GM21526 (cell line): ENCODE data around the gene EPB41L1.

Experiments
- ATAC-seq: cut with Tn5 transposase; IDR thresholded peaks from one replicate; pipeline ENCODE4 v1.9.1; 2021; ENCODE audit warnings: moderate library complexity; ENCODE audit not compliant: unreplicated experiment, low FRiP score

Gene EPB41L1

DNA sequence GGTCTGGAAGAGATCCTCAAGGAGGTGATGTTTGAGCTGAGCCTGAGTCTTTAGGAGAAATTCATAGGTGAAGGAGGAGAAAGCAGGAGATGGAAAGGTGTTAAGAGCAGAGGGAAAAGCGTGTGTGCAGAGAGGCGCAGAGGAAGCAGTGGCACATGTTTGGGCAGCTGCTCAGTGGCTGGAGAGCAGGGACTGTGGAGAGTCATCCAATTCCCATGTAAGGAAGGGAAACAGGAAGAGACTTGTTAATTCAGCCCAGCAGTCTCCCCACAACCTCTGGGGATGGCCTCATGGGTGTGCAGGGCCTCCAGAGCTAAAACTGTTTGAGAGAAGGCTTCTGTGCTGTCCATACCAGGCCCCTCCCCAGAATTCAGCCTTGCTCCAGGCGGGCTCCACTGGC lies 98.0 kb downstream of the EPB41L1 start:
- ATAC-seq, result no peak

DNA sequence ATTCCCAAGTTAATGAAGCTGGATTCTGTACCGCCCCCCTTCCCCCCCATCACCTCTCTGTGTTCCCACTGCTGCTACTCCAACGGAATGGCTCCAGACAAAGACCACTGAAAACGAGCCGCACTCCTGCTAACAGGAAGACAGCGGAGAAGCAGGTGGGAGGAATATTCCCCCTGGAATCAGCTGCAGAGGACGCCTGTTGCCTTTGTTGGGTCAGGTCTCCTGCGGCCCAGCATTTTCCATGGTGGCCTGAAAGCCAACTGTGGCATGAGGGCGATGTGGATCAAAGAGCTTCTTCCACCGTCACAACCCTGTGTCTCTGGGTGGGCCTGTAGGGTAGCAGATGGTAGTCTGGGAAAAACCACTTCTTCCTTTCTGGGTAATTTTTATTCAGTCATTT lies 98.5 kb downstream of the EPB41L1 start:
- no peak for ATAC-seq

DNA sequence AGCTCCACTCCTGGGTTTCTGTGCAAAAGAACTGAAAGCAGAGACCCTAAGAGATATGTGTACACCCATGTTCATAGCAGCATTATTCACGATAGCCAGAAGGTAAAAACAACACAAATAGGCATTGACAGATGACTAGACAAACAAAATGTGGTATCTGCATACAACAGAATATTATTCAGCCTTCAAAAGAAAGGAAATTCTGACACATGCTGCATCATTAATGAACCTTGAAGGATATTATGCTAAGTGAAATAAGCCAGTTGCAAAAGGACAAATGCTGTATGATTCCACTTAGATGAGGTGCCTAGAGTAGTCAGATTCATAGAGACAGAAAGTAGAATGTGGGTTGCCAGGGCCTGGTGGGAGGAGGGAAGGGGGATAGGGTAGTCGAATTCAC lies 99.5 kb downstream of the EPB41L1 start:
- ATAC-seq, result no peak

DNA sequence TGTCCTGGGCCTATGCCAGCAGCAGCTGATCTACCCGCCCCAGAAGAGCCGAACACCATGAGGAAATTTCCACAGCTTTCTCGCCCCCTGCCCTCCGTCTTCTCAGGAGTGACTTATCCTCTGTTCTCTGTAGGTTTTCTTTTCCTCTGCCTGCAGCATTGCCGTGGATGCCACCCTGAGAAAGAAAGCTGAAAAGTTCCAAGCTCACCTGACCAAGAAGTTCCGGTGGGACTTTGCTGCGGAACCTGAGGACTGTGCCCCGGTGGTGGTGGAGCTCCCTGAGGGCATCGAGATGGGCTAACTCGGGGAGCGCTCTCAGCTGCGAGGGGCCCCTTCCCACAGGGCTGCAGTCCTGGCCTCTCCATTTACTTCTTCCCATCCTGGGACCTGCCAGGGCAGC lies 100.9 kb downstream of the EPB41L1 start:
- no peak for ATAC-seq

DNA sequence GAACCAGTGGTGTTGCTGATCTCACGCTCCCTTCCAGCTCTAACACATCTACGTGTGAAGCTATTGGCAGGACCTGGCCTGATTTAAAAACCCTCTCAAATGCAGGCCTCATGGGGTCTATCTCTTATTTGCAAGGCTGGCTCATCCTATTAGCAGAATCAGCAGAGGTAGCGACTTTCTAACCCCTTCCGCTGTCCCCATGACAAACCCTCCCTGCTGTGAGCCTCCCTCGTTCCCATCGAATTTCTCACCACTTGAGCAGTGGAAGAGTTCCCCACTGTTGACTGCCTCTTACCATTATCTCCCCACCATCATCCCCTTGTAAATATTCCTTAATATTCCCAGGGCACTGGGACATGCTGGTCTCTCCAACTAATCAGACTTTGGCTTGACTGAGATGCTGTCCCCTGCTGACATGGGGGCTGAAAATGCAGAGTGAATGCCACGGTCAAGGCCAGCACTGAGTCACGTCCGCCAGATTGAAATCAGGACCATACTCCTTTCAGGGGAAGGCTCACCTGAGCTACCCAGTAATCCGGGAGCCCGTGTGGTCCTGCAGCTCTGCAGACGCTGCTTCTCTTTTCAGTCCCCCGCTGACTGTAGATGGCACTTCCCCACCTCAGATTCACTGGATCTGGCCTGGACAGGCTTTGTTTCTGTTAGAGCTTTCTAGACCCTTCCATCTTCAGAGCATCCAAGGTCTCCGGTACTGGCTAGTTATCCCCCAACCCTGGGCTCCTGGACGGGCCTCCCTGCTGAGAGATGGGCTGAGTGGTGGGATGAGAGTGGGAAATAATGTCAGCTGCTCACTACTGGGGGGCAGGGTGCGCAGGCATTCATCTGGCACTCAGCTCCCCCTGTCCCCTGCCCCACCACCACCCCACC lies 104.9 kb downstream of the EPB41L1 start:
- ATAC-seq, result no peak

DNA sequence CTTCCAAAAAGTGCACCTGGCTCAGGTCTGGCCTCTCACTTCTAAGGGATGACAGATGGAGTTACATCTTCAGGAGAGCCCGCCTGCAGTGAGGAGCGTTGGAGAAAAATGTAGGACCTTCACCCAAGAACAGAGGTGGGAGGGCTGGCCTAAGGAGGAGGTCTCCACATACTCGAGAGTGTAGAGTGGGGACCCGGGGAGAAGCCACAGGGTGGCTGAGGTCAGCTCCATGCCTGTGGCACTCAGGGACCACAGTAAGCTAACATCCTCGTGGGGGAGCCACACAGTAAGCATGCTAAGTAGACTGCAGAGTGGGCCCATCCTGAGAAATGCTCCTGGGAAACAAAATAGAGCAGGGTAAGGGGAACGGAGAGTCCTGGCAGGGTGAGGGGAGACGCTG lies 105.8 kb downstream of the EPB41L1 start:
- no peak for ATAC-seq

DNA sequence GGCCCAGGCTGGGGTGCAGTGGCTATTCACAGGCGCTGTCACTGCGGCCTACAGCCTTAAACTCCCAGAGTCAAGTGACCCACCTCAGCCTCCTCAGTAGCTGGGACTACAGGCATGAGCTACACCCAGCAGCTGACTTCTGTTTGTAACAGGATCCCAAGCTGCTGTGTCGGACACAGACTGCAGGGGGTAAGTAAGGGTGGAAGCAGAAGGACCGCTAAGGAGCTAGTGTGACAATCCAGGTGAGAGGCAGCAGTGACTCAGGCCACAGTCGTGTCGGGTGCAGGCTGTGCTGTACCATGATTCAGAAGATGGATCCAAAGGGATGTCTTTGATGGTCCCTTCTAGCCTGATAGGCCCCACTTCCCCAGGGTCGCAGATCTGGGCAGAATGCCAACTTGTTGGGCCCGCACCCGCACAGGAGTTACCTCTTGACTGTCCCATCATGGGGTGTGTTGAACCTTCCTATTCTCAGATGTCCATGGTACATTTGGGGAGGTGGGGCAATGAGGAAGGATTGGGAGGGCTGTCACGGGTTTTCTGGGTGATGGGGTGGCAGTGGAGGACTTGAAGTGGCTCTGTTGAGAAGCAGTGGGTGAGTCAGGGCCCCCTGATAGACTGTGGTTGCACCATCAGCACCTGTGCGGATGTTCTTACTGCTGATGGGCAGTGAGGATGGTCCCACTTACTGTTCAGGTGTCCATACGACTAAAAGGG lies 107.0 kb downstream of the EPB41L1 start:
- no peak for ATAC-seq

DNA sequence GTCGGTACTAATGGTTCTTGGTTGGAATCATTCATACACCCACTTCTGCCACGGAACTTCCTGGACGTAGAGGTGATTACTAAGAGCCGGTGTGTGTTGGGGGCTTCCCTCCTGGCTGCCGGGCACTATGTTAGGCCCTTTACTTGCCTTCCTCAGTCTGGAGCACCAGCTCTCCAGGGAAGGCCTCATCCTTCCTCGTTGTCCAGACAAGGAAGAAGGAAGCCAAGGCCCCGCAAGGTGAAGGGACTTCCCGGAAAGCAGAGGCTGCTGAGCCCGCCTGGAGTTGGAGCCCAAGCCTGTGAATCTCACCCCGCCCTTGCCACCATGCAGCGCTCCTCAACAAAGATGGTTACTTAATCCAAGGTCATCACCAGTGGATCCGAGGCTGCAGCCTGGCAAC lies 107.9 kb downstream of the EPB41L1 start:
- ATAC-seq, result no peak

DNA sequence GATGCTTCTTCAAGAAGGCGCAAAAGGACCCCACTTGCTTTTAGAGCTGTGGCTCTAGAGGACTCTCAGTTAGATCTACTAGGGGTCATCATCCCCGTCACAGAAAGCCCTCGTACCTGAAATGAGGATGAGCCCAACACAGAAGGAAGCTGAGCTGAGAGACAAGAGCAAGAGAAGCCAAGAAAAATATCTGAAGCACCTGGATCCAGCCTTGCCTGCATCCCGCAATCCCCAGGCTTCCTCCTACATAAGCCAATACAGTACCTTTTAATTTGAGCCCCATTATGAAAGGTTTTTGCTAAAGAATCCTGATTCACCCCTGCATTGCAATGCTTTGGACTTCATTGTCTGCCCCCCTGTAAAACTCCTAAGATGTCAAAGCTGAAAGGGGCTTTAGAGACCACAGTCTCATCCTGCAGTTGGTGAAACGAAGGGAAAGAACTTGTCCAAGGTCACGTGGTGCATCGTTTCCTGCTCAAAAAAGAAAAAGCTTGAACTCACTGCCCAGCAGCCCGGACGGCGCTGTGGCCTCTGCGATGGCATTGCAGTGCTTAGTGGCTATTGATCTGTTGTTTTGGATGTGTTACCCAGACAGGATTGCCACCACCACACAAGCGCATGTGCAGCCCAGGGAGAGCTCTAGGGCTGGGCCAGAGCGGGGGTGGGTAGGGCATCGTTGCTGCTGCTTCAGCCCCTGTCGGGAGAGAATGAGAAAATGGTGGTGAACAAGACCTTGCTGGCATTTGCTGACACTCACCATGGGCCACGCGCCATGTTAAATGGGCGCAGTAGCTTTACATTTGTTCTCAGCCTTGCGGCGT lies 110.1 kb downstream of the EPB41L1 start:
- ATAC-seq, result no peak

DNA sequence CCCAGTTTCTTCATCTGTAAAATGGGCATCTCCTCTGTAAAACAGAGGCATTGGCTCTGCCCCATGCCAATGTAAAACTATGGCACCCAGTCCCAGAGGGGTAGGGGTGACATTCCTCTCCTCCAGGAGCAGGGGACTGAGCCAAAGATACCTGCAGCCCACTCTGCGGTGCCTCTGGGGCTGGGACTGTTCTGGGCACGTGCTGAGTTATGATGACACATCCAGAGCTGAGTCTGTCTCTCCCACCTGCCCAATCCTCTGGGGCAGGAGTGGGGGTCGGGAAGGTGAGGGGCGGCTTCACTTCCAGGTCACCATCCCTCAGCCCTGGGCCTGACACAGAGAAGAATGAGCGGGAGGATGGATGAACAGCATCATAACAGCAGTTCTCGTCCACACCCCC lies 111.6 kb downstream of the EPB41L1 start:
- no peak for ATAC-seq

DNA sequence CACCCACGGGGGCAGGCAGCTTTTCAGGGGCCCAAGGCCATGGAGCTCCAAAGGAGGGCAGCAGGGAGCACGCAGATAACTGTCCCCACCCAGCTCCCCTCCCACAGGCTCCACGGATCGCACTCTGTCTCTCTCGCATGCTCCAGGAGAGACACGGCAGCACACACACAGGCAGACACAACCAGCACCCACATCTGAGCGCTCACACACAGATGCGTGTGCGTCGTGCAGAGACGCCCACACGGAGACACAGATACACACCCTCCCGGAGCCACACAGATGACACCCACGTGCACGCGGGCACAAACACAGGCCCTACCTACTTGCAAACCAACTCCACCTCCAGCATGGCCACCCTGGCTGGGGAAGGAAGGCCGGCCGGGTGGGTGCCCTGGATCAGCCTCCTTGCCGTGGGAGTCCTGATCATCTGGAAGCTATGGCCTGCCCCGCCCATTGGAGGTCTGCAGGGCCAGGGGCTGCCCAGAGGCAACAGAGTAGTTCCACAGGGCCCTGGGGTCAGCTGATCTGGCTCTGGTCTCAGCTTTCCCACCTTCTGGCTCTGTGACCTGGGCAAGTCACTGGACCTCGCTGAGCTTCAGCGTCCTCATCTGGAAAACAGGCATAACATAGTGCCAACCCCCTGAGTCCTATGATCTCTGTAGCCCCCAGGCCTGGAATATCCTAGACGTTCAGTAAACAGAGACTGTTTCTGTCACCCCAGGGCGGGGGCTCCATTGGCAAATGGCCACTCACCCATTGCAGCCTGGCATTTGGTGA lies 113.3 kb downstream of the EPB41L1 start:
- no peak for ATAC-seq

DNA sequence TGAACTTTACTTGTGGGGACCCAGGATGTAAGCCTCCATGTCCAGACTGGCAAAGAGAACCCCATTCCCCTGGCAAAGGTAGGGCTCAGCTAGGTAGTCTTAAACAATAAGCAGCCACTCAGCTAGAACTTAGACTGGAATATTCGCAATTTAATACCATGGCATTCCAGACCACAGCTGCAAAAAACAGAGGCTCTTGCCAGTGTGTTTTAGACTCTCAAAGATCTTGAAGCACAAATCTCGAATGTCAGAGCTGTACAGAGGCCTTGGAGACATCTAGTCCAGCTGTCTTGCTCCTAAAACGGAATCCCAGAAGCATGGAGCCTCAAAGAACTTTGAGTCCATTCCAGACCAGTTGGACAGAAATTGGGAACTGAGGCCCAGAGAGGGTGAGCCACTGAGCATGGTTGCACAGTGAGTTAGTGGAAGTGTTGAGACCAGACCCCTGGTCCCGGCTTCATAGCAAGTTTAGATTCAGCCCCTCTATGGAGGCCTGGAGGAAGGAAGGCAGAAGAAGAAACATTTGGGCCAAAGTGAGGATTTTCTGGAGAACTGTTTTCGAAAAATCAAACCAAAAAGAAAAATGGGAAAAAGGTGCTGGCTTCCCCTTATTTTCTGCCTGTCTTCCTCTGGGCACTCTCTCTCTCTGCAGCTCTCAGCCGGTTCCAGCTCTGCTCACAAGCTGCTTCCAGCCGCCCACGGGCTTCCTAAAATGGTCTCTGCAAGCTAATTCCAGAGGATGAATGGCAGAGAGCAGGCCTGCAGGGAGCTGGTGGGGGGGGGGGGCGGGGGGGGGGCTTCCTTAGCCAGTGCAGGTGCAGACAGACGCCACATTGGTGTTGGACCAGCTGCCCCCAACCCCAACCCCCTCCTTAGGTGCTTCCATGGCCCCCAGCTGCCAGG lies 114.2 kb downstream of the EPB41L1 start:
- no peak for ATAC-seq

DNA sequence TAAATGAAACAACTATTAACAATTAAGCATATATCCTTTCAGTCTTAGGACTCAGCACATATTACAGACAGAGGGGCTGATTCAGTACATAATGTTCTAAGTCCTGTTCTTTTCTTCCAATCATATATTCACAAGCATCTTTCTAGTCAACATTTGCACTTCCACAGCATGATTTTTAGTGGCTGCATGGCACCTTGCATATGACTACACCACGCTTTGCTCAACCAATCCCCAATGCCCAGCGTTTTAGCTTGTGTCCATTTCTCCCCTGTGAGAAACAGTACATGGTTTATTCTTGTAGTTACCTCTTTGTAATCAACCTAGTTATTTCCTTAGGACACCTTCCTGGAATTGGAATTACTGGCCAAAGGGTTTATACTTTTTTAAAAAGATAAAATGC lies 115.0 kb downstream of the EPB41L1 start:
- ATAC-seq, result no peak

DNA sequence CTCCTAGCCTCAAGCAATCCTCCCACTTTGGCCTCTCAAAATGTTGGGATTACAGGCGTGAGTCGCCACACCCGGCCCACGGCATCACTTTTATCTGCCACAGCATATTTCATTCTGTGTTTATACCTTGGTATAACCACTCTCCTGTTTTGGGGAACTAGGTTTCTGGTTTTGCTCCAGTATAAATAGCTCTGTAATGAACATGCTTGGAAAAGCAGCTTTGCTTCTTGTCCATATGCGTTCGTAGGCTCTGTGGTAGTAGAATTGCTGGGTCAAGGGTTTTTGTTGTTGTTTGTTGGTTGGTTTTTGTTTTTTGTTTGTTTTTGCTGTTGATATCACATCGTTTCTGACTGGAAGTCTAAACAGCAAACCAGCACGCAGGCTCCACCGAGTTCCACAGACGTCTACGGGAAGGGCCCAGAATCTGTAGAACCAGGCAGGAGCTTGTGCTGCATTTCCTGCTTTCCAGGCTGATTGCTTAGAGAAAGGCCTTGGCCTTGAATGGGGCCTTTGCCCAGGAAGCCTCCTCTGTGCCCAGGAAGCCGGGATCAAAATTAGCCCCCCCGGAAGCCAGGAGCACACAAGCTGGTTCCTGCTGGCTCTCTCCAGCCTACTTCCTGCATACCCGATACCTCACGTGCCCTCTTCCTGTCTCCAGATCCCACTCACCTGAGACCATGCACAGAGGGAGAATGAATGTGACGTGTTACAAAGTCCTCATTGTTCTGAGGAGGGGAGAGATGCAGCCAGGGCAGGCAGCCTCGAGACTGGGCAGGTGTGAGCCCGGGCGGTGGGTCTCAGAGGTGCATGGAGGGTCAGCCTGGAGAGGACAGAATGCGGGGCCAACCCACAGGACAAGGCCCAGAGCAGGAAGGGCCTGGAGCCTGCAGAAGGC lies 116.5 kb downstream of the EPB41L1 start:
- ATAC-seq, result no peak

DNA sequence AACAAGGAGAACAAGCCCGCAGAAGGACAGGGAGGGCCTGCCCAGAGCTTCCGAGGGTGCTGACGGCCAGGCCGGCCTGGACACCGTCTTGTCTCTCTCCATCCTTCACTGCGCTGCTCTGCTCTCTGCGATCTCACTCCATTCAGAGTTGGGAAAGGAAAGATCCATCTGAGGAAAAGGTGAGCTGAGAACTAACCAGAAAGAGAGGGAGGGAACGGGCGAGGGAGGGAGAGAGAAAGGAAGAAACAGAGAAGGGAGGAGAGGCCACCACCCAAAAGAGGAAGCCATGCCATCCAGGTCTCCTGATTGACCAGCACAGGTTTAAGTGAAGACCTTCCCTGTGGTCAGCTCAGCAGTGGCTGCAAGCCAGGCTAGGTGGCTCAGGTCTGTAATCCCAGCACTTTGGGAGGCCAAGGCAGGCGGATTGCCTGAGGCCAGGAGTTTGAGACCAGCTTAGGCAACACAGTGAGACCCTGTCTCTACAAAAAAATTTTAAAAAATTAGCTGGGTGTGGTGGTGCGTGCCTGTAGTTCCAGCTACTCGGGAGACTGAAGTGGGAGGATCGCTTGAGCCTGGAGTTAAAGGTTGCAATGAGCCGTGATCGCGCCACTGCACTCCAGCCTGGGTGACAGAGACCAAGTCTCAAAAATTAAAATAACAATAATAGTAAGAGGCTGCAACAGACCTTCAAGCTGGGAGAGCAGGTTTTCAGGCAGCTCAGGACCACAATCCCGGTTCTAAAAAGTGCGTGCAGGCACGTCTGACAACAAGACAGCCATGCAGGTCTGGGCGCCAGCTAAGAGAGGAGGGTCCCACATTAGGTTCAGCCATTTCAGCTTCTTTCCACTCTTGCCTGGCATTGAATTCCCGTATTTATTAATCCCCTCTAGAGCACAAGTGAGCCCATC lies 117.4 kb downstream of the EPB41L1 start:
- no peak for ATAC-seq

DNA sequence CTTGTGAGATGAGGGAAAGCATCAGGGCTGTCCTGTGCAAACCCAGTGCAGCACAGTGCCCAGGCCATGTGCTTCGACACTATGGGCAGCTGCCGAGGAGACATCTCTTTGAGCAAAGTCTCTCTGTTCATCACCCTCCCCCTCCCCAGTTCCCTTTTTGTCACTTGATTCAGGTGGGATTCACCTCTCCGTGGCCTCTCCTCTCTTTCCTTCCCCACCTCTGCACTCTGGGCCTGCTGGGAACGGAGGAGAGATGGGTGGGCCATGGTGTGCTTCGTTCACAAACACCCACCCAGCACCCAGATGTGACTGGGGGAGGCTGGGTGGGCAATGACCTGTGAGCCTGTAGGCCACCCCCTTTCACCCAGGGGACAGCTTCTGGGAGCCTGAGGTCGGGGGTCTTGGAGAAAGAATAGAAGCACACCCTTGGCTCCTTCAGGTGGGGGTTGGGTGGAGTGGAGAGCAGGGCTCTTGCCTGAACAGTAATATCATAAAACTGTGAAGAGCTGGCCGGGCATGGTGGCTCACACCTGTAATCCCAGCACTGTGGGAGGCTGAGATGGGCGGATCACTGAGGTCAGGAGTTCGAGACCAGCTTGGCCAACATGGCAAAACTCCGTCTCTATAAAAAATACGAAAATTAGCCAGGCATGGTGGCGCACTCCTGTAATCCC lies 118.1 kb downstream of the EPB41L1 start:
- no peak for ATAC-seq
